HG03066 (cell line): ENCODE data around the gene AGBL1.
"Not testable (repeated sequence)": the region's sequence is repeated elsewhere in the genome, so short reads cannot be mapped to it uniquely, and the experiment has no call there.

Experiments used
- ATAC-seq: cut with Tn5 transposase; IDR thresholded peaks from one replicate; pipeline ENCODE4 v1.9.1; 2021; ENCODE audit warnings: low read depth; ENCODE audit not compliant: unreplicated experiment

AGBL1 gene

GRCh38 chr15:86846036-86846435, 766.4 kb downstream of the AGBL1 start:
- no peak for ATAC-seq

DNA sequence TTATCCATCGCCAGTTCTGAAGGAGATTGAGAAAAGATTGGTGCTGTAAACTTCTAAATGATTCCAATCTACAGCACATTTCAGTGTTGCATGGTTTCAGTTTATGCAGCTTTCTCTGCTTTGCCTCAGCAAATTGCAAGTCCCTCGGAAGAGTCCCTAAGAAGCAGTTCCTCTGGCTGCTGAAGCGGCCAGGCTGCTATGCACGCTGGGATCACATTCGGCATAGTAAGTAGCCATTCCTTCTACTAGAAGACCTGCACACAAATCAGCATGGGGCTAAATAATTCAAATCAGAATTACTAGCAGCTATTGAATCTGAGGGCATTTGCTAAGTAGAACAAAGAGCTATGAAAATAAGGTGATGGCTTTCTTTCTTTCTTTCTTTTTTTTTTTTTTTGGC, 769.5 kb downstream of the AGBL1 start:
- ATAC-seq, result no peak

DNA sequence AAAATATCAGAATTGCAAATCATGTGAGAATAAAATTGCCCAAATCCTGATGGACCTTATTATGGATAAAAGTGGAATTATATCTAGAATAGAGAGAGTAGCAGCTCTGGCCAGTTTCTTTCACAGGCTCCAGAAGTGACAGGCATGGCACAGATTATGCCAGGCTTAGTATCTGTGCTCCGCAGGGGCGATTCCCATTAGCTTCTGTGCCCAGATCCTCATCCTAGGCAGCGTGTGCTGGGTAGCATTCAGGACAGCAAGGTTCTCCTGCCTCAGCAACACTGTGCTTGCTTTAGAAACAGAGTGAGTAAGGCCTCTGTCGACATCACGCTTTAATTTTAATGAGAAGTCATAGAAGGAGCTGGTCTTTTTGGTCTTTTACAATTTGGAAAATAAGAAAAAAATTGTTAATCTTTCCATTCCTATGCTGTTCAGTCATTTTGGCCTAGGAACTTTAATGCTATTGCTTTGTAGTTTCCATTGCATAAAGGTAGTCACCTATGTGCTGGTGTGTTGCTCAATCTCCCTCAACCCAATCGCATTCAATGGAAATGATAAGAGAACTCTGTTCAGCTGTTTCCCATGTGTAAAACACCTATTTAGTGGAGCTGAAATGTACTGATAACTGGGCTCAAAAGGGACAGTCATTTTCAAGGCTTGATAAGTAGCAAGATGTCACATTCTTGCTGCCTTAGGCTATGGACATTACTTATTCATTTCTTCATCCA, 770.1 kb downstream of the AGBL1 start:
- no peak for ATAC-seq

- ATAC-seq, result no peak
These were observed 771.3 kb downstream of the AGBL1 start for GRCh38 chr15:86850939-86851338.

GRCh38 chr15:86852741-86853140, 773.1 kb downstream of the AGBL1 start:
- ATAC-seq, result no peak

GRCh38 chr15:86854176-86854575, 774.5 kb downstream of the AGBL1 start:
- ATAC-seq, result no peak

DNA sequence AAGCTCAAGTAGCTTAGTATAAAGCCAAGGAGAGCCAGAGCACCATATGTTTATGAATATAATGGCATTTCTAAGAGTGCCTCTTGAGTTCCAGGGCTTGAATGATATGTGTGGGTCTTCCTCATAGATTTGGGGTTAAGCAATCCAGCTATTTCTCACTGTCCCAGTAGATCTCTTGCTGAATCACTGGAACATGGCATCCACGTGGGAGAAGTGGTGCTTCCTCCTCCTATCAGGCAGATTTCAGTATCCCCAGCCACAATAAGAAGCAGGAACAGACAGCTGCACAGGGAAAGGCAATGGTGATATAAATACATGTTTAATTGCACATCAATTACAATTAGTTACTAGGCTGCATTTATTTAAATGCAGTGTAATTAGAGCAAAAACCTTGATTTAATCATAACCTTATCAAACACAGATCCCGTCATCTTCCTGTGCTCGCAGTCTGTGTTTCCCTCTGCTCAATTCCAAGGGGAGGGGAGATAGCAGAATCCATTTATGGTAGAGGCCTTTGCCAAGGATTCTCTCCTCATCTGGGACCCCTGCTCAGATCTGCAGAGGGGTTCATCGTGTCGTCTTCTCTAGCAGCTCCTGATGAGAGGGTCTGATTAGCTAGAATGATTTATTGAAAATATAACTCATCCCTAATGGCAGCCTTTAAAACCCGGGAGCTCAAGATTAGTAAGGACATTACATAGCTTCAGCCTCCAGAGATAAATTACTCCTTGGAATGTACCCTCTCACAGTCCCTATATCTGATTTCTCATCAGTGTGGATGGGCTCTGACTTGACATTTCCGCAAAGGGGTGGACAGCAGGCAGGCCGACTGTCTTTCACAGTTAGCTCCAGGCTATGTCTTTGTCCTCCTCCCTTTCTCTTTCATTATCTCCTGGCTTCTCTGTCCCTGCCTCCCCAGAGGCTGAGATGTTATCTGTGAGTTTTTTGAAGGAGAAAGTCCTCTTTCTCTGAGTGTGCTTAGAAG, 775.9 kb downstream of the AGBL1 start:
- ATAC-seq, result no peak

GRCh38 chr15:86857701-86858100, 778.0 kb downstream of the AGBL1 start:
- ATAC-seq, result no peak

GRCh38 chr15:86863226-86863915, 783.7 kb downstream of the AGBL1 start:
- no peak for ATAC-seq

- ATAC-seq, result no peak
These were observed 786.2 kb downstream of the AGBL1 start for GRCh38 chr15:86865920-86866319.

DNA sequence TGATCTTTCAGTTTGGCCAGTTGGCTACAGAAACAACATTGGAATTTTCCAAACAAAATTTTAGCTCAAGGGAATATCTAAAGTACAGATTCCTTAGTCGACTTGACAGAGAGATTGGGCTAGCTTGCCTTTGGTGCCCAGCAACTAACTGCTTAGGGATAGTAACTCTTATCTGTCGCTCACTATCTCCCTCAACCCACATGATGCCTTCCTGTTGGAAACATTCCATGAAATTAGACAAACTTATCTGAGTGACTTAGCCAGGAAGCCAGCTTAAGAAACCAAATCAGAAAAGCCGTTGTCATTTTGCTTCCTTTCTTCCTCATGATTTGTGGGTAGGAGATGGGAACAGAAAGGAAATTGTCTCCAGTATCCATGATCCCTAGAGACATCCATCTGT, 791.2 kb downstream of the AGBL1 start:
- no peak for ATAC-seq

DNA sequence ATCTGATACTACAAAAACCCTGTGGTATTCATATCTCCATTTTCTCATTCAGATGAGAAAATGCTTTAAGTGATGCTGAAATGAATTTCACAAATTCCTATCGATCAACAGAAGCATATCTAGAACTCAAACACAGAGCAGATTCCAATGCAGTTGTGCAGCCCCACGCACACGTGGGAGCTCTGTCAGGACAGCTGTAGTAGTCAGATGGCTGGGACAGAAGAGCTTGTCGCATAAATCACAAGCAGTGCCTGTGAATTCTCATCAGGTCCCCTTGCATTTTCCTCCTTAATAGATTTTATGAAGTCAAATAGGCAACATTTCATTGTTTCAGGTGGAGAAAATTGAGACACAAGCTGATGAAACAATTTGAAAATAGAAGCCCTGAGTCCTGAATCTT, 792.3 kb downstream of the AGBL1 start:
- ATAC-seq, result no peak

GRCh38 chr15:86872782-86873181, 793.1 kb downstream of the AGBL1 start:
- ATAC-seq, result no peak

GRCh38 chr15:86875067-86875466, 795.4 kb downstream of the AGBL1 start:
- ATAC-seq, result no peak

GRCh38 chr15:86876387-86876944, 796.8 kb downstream of the AGBL1 start:
- no peak for ATAC-seq

DNA sequence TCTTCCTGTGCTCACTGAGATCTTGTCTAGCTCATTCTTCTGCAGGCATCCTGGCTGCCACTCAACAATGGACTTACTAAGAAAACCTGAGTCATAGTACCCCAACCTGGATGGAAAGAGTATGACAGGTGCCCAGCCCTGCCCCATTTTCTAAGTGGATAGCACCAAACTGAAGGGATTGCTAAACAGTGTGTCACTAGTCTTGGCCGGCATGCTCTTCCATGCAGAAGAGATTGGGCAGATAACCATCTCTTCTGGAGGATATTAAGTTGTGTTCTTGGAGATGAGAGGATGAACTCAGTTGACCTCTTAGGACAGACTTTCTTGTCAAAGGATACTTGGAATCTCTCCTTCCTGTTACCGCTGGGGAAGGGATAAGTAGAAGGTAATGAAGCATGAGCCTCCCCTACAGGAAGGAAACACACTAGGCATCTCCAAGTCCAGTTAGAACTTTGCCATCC, 797.5 kb downstream of the AGBL1 start:
- ATAC-seq, result no peak

DNA sequence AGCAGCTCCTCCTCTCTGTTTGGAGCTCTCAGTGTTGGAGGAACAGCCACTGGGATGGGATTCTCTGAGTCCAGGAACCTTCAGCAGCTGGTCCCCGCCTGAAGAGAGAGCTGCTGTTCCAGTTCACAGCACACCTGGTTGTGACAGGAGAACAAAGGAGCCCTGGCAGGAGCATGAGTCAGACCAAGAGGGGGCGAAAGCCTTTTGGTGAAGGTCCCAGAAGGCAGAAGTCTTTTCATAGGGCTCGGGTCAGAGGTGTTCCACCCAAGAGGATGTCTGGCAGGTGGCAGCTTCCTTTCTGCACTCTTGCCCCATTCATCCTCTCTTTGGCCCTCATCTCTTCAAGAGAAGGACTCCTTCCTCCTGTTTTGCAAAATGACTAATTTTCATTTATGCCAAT, 799.2 kb downstream of the AGBL1 start:
- ATAC-seq, result not testable (repeated sequence)

GRCh38 chr15:86879250-86880229, 799.9 kb downstream of the AGBL1 start:
- no peak for ATAC-seq

GRCh38 chr15:86885616-86886015, 805.9 kb downstream of the AGBL1 start:
- no peak for ATAC-seq
